HUDEP-2 (cell line): Measurements from ENCODE around the gene LY6G6D.

ENCODE experiments used
- DNase-seq, 76 experiments: peaks; one replicate each; lab custom pipeline; 2025; ENCODE audit not compliant: unreplicated experiment in 76 of 76; lab: John Stamatoyannopoulos, UW

LY6G6D gene, protein sequence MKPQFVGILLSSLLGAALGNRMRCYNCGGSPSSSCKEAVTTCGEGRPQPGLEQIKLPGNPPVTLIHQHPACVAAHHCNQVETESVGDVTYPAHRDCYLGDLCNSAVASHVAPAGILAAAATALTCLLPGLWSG

GRCh38 chr6:31715022-31715958 lies at the start of gene LY6G6D:
LY6G6D (plus strand) TSS chr6:31715348; CDS start chr6:31715356, 8 bp downstream.
- DNase-seq = no peak

GRCh38 chr6:31665501-31666336 lies 49.4 kb upstream of the LY6G6D start, which contains the start of gene CSNK2B:
CSNK2B (plus strand) TSS chr6:31666080; CDS start chr6:31666832, 752 bp downstream.
- peak in 75 of 76 experiments; percentile 82 to 99 (median 99) for DNase-seq

- peak in 7 of 76 experiments; percentile 14 to 48 (median 25) for DNase-seq
These were observed 48.7 kb upstream of the LY6G6D start for GRCh38 chr6:31666337-31666965.

- no peak for DNase-seq
These were observed 45.5 kb upstream of the LY6G6D start, which contains the start of gene LY6G5B for GRCh38 chr6:31669676-31670075. LY6G5B (plus strand) TSS chr6:31669976; CDS start chr6:31670951, 975 bp downstream.

DNA sequence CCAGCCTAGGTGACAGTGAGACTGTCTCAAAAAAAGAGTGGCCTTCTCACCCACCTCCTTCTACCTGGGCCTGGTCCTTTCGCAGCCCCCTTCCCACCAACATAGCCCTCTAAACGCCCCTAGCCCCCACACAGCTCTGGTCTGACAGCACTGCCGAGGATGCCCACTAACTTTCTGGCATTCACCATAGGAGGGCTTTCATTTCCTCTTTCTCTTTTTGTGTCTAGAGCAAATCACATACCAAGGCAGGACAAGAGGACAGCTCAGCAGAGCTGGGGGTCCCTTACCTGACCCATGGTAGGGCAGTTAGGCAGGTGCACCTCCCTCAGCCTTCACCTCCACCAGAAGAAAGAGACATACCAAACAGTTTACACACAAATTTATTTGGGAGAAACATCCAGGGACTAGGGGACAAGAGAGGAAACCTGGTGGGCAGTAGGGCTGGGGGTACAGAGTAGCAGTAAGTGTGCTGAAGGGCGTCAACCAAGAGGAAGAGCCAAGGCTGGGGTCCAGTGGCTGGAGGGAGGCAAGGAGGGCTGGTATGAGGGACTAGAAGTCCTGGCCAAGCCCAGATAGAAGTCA lies 38.7 kb upstream of the LY6G6D start:
- DNase-seq = no peak

- DNase-seq = no peak
These were observed 38.2 kb upstream of the LY6G6D start for GRCh38 chr6:31676904-31677303.

DNA sequence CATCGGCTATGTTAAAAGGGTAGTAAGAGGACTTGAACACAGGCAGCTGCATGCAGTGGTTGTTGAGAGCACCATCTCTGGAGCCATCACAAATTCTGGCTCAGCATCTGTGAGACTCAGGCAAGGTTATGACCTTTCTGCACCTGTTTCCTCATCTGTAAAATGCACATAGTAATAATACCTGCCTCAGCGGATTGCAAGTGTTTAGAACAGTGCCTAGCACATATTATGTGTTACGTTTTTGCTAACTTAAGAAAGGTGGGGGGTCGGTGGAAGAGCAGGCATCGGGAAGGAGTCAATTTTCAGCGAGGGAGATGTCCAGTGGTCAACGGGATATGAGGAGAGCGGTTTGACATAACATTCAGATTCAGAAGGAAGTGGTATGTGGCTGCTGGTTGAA lies 37.2 kb upstream of the LY6G6D start:
- DNase-seq = no peak

GRCh38 chr6:31680226-31681134 lies 34.7 kb upstream of the LY6G6D start, which contains the start of gene LY6G5C:
LY6G5C (minus strand) TSS chr6:31681067; CDS start chr6:31680373, 694 bp downstream.
- DNase-seq = peak in 70 of 76 experiments; percentile 21 to 86 (median 70)

GRCh38 chr6:31681135-31681671 lies 33.9 kb upstream of the LY6G6D start:
- DNase-seq = peak in 20 of 76 experiments; percentile 16 to 45 (median 32)

DNA sequence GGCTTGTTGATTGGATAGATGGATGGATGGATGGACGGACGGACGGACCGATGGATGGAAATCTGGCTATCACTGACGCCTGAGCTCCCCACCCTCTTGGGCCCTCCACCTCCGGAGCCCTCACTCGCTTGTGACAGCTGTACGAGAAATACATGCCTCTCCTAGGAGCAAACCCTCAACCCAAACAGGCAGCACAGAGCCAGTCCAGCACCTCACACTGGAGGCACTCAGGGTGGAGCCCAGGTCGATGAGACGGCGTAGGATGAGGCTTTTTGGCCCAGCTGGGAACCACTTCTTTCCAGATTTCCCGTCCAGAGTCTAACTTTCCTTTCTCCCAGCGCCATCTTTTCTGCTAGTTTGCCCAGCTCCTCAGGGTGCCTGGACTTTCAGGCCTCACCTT lies 31.6 kb upstream of the LY6G6D start:
- no peak for DNase-seq

DNA sequence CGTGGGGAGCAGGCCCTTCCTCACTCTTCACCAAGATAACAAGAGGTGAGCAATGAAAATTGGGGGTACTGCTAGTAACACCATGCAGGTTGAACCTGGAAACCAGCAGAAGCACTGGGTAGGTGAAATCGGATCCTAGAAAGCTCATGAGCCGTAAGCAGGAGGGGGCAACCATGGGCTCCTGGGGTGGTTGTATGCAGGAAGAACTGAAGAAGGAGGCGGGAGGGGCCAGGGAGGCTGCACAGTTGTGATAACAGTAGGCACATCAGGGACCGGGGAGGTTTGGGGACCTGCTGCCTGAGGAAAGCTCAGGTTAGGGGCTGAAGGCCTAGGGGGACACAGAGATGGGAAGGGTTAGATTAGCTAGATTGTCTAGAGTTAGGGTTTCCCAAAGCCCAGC lies 28.7 kb upstream of the LY6G6D start:
- DNase-seq = peak in 40 of 76 experiments; percentile 5 to 66 (median 40)

- DNase-seq = no peak
These were observed 27.8 kb upstream of the LY6G6D start for GRCh38 chr6:31687321-31687720.

GRCh38 chr6:31687860-31688693 lies 27.1 kb upstream of the LY6G6D start:
- no peak for DNase-seq

- DNase-seq = peak in 2 of 76 experiments; percentile 11 to 16
These were observed 25.7 kb upstream of the LY6G6D start for GRCh38 chr6:31689249-31690110.

DNA sequence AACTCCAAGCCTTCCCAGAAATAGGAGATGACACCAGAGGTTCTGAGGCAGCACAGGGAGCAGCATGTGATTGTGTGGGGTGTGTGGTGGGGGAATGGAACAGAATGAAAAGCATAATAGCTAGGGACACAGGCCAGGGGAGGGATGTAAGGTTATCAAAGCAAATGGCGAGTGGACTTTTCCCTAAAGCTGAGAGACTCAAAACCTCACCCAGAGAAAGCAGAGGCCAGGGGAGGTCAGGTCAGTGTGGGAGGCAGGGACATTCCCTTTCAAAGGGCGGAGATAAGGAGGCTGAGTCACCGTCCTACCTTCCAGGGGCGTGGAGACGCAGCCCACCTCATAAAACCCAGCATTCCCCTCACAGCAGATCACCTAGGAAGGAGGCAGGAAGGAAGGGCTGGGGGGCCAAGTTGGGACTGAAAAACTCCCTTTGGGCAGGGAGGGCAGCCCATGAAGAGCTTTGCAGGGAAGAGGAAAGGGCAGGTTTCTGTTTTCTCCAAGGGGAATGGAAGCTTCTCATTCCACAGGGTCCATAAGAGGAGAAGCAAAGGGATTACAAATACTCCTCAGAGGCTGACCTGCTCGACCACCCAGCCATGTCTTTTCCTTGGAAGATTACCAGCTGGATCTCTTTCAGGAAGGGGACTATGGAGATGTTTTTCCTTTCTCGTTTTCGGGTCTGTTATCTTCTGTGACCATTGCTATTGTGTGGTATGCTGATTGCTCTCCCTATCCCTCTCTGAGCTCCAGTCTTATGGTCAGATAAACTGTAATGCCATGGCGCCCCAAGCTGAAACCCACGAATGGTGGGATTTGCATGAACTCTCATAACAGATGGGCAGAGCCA lies 24.7 kb upstream of the LY6G6D start:
- DNase-seq = peak in 53 of 76 experiments; percentile 13 to 70 (median 38)

- no peak for DNase-seq
These were observed 24.1 kb upstream of the LY6G6D start for GRCh38 chr6:31691078-31691463.
